GM18907 (cell line): ENCODE measurements around the gene RTEL1.
"Not testable (repeated sequence)": the region's sequence is repeated elsewhere in the genome, so short reads cannot be mapped to it uniquely, and the experiment has no call there.

Experiments
- ATAC-seq: cut with Tn5 transposase; IDR thresholded peaks from one replicate; pipeline ENCODE4 v1.9.1; 2021; ENCODE audit warnings: mild to moderate bottlenecking, moderate library complexity; ENCODE audit not compliant: unreplicated experiment

RTEL1 gene

DNA sequence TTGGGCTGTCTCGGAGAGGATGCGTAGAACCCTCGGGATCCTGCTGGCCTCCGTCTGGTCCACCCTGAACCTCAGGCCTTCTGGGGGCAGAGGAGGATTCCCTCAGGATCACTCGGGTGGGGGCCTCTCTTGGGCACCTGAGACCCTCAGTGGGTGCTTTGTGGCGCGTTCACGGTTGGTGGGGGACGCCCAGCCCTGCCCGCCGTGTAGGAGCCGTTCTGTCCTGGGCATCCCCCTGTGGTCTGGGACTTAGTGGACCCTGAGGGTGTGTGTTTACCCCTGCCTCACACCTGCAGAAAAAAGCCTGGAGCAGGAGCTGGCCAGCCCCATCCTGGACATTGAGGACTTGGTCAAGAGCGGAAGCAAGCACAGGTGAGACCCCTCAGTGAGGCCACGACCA is 7.6 kb downstream of the RTEL1 start:
- ATAC-seq: no peak

DNA sequence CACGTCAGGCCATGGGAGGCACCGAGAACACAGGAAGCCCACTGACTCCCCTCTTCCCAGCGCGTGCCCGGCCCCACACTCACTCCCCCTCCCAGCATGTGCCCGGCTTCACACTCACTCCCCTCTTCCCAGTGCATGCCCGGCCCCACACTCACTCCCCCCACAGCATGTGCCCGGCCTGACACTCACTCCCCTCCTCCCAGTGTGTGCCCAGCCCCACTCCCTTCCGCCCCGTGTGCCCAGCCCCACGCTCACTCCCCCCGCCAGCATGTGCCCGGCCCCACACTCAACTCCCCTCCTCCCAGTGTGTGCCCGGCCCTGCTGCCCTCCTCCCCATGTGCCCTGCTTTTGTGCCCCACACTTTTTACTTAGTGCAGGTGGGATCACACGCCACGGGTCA is 9.7 kb downstream of the RTEL1 start:
- no peak for ATAC-seq

DNA sequence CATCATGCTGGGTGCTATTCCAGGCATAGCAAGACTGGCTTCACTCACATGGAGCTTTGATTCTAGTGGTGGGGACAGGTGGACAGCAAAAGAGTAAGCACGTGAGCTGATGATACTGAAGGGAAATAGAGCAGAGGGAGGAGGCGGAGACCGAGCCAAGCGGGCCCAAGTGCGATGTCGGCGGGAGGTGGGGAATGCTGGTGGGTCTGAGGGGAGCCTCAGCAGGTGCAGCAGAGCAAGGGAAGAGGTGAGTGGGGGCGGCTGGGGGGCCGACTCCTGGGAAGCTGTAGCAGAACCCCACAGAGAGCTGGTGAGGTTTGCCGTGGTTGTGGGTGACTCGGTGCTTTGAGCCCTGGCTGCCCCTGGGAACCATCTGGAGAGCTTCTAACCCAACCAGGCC is 10.2 kb downstream of the RTEL1 start:
- ATAC-seq: no peak

DNA sequence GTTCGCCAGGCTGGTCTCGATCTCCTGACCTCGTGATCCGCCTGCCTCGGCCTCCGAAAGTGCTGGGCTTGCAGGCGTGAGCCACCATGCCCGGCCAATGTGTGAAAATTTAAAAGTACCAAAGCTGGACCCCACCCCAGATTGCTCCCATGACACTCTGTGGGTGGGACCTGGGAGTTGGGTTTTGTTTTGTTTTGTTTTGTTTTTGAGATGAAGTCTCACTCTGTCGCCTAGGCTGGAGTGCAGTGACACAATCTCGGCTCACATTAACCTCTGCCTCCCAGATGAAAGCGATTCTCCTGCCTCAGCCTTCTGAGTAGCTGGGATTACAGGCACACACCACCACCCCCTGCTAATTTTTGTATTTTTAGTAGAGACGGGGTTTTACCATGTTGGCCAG is 13.6 kb downstream of the RTEL1 start:
- ATAC-seq: not testable (repeated sequence)

DNA sequence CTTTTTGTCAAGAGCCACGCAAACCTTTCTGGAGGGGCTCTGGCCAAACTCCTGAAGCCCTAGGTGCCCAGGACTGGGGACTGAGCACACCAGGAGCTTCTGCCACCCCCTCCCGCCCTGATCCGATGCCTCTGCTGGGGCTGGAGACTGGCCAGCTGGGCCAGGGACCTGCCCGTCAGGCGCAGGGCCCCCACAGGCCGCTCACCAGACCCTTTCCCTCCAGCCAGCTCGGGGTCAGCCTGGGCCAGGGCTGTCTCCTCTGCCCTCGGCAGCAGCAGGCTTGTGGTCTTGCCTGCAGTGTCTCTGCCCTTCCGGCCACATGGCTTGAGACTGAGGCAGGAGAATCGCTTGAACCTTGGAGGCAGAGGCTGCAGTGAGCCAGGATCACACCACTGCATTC is 14.6 kb downstream of the RTEL1 start:
- ATAC-seq: no peak

DNA sequence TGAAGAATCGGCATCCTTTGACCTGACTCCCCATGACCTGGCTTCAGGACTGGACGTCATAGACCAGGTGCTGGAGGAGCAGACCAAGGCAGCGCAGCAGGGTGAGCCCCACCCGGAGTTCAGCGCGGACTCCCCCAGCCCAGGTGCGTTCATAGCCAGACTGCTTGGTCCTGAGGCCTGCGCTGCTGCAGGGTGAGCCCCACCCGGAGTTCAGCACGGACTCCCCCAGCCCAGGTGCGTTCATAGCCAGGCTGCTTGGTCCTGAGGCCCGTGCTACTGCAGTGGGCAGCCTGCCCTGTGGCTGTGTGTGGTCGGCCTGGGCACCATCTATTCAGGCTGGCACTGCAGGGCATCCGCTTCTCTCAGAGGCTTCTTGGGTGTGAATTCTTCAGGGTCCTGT is 15.8 kb downstream of the RTEL1 start:
- ATAC-seq: no peak

DNA sequence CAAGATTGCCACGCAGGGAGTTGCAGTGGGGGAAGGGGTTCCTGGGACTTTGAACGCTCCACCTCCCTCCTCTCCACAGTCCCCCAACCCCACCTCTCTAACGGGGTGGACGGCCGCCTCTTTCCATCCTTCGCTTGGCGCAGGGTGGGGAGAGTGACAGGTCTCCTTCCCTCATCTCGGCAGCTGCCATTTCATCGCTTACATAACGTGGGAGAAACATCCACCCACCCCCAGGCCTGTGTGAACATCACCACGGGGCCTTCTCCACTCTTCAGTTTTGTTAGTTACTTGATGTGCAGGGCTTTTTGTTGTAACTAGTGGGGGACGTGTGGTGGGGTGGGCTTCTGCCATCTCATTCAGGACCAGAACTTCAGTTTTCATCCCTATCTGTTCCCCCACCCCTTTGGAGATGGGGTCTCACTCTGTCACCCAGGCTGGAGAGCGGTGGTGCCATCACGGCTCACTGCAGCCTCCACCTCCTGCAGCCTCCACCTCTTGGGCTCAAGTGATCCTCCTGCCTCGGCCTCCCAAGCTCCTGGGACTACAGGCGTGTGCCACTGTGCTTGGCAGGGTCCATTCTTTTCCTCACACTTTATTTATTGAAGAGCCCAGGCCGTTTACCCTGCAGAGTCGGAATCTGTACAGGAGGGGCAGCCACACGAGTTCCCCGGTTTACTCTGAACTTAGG is 17.7 kb downstream of the RTEL1 start:
- no peak for ATAC-seq

DNA sequence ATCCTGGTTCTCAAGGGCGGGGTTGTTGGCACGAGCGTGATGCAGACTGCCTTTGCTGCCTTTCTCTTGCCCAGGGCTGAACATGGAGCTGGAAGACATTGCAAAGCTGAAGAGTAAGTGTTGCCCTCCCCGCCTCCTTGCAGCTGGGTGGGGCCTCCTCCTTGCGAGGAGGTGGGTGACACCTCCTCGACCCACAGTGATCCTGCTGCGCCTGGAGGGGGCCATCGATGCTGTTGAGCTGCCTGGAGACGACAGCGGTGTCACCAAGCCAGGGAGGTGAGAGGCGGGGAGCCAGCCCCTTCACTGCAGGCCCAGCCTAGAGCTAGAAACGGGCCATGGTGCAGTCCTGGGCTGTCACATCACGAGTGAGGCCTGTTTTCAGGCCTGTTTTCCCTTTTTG is 20.0 kb downstream of the RTEL1 start:
- no peak for ATAC-seq

DNA sequence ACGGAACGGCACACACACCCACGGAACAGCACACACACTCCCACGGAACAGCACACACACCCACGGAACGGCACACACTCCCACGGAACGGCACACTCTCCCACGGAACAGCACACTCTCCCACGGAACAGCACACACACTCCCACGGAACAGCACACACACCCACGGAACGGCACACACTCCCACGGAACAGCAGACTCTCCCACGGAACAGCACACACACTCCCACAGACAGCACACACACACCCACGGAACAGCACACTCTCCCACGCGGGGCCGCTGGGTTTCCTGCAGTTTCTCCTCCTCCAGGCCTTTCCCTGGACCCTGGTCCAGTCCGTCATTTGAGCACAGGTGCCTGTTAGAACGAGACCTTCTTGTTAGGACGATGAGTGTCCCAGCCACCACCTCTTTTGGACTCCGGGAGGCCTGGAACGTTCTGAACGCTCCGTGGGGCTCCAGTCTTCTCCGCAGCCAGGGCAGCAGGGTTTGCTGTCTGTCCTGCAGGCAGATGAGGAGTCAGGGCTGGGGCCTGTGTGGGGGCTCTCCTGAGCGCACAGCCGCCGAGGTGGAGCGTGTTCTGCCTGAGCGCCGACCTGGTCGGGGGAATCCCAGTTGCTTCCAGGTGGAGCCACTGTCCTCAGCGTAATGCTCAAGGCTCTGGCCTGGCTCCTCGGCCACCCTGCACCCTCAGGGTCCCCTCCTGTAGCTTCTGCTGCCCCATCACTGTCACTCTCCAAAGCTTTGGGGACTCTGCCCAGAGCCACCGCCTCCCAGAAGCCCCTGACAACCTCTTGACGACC is 20.8 kb downstream of the RTEL1 start:
- ATAC-seq: no peak

DNA sequence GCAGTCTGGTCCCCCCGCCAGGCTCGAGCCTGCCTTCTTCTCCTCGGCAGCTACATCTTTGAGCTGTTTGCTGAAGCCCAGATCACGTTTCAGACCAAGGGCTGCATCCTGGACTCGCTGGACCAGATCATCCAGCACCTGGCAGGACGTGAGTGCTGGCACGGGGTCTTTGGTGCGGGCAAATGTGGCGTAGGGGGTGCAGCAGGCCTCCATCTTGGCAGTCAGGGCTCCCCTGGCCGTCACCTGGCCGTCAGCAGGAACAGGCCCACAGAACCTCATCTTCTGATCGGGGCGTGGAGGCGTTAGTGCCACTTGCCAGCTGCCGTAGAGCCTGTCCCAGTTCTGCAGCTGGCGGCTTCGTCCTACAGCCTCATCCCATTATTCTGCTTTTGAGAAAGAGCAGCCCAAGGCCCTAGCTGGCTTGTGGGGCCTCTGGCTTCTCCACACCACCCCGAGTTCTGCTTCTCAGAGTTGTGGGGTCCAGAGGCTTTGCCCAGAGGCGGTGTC is 21.7 kb downstream of the RTEL1 start:
- no peak for ATAC-seq

DNA sequence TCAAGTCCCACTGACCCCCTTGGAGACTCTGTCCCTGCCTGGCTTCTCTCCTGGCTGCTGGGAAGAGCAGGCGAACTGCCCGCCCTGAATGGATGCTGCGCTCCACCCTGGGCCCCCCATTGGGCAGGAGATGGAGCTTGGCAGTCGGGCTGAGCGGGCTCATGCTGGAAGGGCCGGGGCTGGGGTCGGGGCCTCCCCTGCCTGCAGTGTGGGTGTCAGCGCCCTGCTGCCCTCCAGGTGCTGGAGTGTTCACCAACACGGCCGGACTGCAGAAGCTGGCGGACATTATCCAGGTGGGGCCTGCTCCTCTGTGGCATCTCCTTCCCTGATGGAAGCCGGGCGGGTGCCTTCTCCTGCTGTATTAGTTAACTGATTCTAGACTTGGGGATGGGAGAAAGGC is 22.3 kb downstream of the RTEL1 start:
- ATAC-seq: no peak

DNA sequence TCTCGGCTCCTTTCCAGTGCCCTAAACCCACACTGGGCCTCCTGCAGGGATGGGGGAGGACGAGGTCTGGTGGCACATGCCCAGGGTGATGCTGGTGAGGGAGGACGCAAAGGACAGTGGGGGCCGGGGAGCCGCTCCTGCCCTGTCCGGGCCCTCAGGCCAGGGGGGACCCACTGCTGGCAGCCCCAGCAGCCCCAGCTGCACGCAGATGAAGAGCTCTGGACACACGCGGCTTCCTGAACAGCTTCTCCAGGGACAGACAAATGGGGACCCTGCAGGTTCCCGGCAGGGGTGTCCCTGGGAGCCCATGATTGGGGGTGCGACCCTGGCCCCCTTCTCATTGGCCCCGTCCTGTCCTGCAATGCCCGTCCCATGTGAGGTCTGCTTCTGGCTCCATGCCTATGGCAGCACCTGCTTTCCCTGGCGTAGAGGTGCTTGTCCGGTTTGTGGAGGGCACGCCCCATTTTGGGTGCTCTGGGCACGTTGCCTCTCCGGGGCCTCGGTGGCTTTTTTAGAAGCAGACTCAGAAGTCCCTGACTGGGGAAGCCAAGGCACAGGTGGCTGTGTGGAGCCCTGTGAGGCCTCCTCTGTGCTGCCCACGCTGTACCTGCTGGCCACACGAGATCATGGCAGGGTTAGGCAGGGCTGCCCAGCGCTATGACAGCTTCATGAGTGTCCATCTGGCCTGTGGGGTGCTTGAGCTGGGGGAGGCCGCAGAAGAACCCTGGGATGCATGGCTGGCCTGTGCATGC is 22.9 kb downstream of the RTEL1 start:
- no peak for ATAC-seq

DNA sequence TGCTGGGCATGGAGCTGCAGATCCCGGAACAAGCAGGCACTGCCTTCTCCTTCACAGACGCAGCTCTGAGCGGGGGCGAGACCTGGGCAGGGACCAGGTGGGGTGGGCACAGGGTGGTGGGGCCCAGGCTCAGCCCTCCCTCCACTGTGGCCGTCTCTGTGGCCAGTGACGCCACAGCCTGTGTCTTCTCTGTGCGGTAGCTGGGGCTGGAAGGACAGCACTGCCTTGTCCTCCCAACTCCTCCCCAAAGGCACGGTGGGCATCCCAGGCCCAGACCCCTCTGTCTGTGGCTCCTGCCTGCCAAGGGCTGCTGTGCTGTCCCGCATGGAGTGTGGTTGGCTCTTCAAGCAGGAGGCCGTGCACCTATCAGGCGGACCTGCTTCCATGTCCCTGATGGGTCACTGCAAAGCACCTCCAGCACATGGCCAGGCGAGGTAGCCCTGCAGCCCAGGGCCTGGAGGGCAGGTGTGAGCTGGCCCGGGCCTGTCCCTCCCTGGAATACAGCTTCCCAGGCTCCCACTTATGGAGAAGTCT is 23.6 kb downstream of the RTEL1 start:
- no peak for ATAC-seq

DNA sequence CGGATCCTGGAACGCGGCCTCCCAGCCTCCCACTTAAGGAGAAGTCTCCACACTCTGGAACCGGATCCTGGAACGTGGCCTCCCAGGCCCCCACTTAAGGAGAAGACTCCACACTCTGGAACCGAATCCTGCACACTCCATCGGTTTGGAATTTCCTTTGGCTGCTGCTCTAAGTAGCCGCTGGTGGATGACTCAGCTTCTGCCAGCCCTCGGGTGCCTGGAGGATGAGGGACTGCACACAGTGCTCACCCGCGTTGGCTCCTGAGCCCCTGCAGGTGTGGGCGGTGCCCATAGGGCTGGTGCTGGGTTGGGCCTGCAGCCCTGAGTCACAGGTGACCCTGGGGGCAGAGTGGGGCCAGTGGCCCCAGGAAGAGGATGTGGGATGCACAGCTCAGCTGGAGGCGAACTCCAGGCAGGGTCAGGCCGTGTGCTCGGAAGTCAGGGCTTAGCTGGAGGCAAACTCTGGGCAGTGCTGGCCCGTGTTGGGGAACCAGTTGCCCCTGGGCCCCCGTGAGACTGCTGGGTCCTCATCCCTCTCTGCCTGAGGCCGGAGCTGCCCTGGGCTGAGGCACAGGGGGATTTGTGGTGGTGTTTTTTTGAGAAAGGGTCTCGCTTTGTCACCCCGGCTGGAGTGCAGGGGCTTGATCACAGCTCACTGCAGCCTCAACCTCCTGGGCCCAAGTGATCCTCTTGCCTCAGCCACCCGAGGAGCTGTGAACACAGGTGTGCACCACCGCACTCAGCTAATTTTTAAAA is 24.4 kb downstream of the RTEL1 start:
- no peak for ATAC-seq

DNA sequence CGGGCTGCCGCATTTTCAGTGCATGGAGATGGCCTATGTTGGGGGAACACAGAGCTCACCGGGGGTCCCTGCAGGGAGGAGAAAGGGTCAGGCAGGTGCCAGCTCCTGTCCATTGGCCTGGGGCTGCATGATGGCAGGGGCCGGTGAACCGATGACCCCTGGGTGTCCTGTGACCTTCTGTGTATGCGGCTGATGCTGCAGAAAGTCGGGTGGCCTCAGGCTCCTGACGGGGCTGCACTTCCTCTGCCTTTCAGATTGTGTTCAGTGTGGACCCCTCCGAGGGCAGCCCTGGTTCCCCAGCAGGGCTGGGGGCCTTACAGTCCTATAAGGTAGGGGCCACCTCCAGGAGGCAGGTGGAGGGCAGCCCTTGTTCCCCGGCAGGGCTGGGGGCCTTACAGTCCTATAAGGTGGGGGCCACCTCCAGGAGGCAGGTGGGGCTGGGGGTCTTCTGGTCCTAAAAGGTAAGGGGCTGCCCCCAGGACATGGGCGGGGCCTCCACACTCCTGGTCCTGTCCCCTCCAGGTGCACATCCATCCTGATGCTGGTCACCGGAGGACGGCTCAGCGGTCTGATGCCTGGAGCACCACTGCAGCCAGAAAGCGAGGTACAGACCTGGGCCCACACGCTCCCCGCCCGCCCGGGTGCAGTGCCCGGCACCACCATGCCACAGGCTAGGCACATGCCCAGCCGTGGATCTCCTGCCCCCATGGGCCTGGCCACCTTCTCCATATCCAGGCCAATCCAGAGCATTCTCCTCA is 27.3 kb downstream of the RTEL1 start:
- no peak for ATAC-seq

DNA sequence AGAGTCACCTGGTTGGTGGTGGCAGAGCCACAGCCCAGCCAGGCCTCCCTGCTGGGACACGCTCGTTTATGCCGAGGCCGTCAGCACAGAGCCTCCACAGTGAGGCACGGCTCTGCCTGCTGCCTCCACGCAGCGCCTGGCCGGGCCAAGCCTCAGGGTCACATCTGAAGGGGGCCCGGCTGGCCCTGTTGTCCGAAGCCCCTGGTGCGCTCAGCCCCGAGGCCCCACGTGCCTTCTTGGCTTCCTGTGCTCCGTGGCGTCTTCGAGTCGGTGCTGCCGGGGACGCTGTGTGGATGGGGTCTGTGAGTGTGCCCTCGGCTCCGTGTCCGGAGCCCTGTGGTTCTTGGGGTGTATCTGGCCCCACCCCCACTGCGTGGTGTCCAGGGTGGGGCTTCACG is 28.0 kb downstream of the RTEL1 start:
- ATAC-seq: no peak

DNA sequence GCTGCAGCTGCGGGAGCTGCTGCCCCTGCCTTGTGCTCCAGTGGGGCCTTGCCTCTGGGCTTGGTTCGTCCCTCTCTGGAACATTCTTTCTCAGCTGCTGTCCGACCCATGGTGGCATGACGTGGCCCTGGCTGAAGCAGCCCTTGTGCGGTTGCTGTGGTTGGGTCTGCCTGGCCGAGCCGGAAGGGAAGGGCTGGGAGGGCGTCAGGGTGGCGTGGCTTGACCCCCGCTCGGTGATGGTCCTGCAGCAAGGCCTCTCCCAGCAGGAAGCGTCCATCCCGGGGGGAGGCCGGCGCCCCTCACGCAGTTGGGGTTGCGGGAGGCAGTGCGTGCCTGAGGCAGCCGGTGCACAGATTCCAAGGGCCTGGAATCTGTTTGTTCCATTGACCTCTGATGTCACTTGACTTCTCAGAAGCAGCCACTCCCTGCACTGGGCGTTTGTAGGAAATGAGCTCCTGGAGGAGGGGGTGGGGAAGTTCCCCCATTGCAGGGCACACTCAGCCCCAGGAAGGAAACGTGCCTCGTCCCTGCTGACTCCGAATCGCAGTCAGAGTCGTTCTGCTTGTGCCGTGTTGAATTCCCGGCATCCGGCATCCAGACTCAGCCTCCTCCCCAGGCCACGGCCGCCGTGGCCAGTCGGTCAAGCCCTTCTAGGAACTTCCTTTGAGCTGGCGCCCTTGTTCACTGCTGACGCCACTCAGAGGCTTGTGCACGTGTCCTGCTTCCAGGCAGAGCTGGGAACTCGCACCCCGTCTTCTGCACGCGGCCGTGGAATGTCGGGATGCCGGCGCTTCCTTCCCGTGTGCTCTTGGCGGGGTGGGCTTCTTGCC is 28.6 kb downstream of the RTEL1 start:
- no peak for ATAC-seq

DNA sequence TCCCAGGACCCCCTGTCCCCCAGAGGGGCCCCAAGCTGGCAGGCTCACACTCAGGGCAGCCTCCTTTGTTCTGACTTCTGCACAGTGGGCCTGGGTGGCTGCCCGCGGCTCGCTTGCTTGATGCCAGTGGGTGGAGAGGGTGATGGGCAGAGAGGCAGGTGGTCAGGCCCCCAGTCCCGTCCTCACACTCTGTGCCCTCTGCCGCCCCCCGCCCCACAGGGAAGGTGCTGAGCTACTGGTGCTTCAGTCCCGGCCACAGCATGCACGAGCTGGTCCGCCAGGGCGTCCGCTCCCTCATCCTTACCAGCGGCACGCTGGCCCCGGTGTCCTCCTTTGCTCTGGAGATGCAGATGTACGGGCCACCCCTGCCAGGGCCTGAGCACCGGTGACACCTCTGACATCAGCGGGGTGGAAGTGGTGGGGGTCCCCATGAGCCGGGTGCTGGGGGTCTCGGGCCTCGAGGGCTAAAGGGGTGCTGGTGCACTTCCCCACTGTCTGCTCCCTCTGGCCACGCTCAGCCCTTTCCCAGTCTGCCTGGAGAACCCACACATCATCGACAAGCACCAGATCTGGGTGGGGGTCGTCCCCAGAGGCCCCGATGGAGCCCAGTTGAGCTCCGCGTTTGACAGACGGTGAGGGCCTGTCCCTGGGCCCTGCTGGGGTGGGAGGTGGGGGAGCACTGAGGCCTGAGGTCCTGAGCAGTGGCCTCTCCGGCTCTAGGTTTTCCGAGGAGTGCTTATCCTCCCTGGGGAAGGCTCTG is 29.5 kb downstream of the RTEL1 start:
- no peak for ATAC-seq
